K562 (cell line): ENCODE data around the gene SEPHS2. TPM values are rescaled to one million over a fixed set of nuclear protein-coding genes. Genes with fewer than 3 reads are reported as not detected.

ENCODE experiments used
- AFF4 ChIP-seq: sonication (generic); formaldehyde crosslinking; IDR thresholded peaks from 2 replicates; pipeline ENCODE4 v1.8.0; 2023; ENCODE audit warnings: mild to moderate bottlenecking, missing genetic modification reagents
- ARID3B ChIP-seq: fragments of 250-450 bp; sonication (Bioruptor Pico); IDR thresholded peaks from 2 replicates; pipeline ENCODE4 v1.4.0; 2020; ENCODE audit warnings: borderline replicate concordance
- ETV1 ChIP-seq: fragments of 450-650 bp; conservative IDR thresholded peaks from 2 replicates; pipeline ENCODE4 v1.6.1; 2016; ENCODE audit warnings: missing genetic modification characterization, control low read depth, low read depth, missing compliant biosample characterization
- MXI1 ChIP-seq: IDR thresholded peaks from 2 replicates; pipeline ENCODE4 v1.6.1; 2011; ENCODE audit warnings: low read depth, mild to moderate bottlenecking, improper control_type of control experiment, low read length
- SIN3A ChIP-seq, 2 experiments: fragments of 150-350 bp in 1 of 2; IDR thresholded peaks; 2 replicates each; pipeline ENCODE4 v1.6.1; 2011 to 2016; ENCODE audit warnings: borderline replicate concordance in 2 of 2, low read depth in 2 of 2, low read length in 2 of 2, mild to moderate bottlenecking in 2 of 2, moderate library complexity in 2 of 2; ENCODE audit not compliant: control insufficient read depth in 1 of 2
- SRSF7 ChIP-seq: fragments of 200-400 bp; formaldehyde crosslinking; optimal IDR thresholded peaks from 2 replicates; pipeline ENCODE3; 2017; ENCODE audit warnings: mild to moderate bottlenecking, low read depth, low read length
- TFAP4 ChIP-seq: sonication (generic); formaldehyde crosslinking; IDR thresholded peaks from 2 replicates; pipeline ENCODE4 v1.8.0; 2022; ENCODE audit warnings: missing genetic modification reagents, mild to moderate bottlenecking, moderate library complexity, borderline replicate concordance
- THRA ChIP-seq: fragments of 450-650 bp; IDR thresholded peaks from 2 replicates; pipeline ENCODE4 v1.6.1; 2017; ENCODE audit warnings: mild to moderate bottlenecking, moderate library complexity
- TOE1 ChIP-seq, 2 experiments: fragments of 450-650 bp in 1 of 2; sonication (generic) in 1 of 2; formaldehyde crosslinking in 1 of 2; IDR thresholded peaks; 2 replicates each; pipeline versions ENCODE4 v1.7.1 to v1.8.0; 2016 to 2022; ENCODE audit warnings: borderline replicate concordance in 2 of 2, mild to moderate bottlenecking in 2 of 2, antibody characterized with exemption in 1 of 2, inconsistent platforms in 1 of 2, low read depth in 1 of 2, missing genetic modification reagents in 1 of 2, moderate library complexity in 1 of 2
- TRIM24 ChIP-seq, 2 experiments: fragments of 450-650 bp; IDR thresholded peaks; 2 replicates each; pipeline ENCODE4 v1.6.1; 2016
- ZBTB12 ChIP-seq: fragments of 250-450 bp; sonication (Bioruptor Pico); IDR thresholded peaks from 2 replicates; pipeline ENCODE4 v1.4.0; 2020
- ZNF23 ChIP-seq: fragments of 250-450 bp; sonication (Bioruptor Pico); IDR thresholded peaks from 2 replicates; pipeline ENCODE4 v1.4.0; 2020; ENCODE audit warnings: mild to moderate bottlenecking
- ZNF354B ChIP-seq: fragments of 250-450 bp; sonication (Bioruptor Pico); IDR thresholded peaks from 2 replicates; pipeline ENCODE4 v1.4.0; 2020
- ZNF551 ChIP-seq: fragments of 250-450 bp; sonication (Bioruptor Pico); IDR thresholded peaks from 2 replicates; pipeline ENCODE4 v1.5.0; 2021; ENCODE audit warnings: mild to moderate bottlenecking, moderate library complexity
- ZNF644 ChIP-seq: fragments of 200-800 bp; sonication (Bioruptor generic); IDR thresholded peaks from 2 replicates; pipeline ENCODE4 v1.6.1; 2016; ENCODE audit warnings: low read depth, missing genetic modification characterization, missing compliant biosample characterization
- ZNF707 ChIP-seq: fragments of 250-450 bp; sonication (Bioruptor Pico); conservative IDR thresholded peaks from 2 replicates; pipeline ENCODE4 v1.8.0; 2022; ENCODE audit warnings: inconsistent platforms, mild to moderate bottlenecking, moderate library complexity
- ZNF76 ChIP-seq: fragments of 250-450 bp; sonication (Bioruptor Pico); IDR thresholded peaks from 2 replicates; pipeline ENCODE4 v1.4.0; 2020; ENCODE audit warnings: mild to moderate bottlenecking, moderate library complexity, borderline replicate concordance
- polyA plus RNA-seq, 8 experiments: library from polyadenylated mRNA; depleted of rRNA in 4 of 8; stranded (reverse) in 5 of 8; unstranded in 3 of 8; fragments of >200 nt; fragmentation: Nextera tagmentation in 2 of 8; fragmentation: Illumina TruSeq in 1 of 8; extraction: Ambion mirVana in 2 of 8; extraction: Trizol in 1 of 8; gene quantifications; 2 replicates each; pipeline versions ENCODE4 v1.2.1 to v1.2.3, GENCODE V29; 2011 to 2014; ENCODE audit warnings: inconsistent platforms in 1 of 8, missing spikeins in 1 of 8
- total RNA-seq, 7 experiments: library from RNA; depleted of rRNA in 6 of 7; stranded (reverse); fragments of >200 nt in 6 of 7; fragmentation: Illumina TruSeq in 2 of 7; extraction: Trizol in 2 of 7; gene quantifications; 2 replicates each; pipeline versions ENCODE4 v1.2.1 to v1.2.3, GENCODE V29; 2011 to 2021; ENCODE audit warnings: low replicate concordance in 1 of 7

Gene SEPHS2
- total and polyA plus RNA-seq, 9 of the 15 experiments (the other 6 are each of a cell fraction or from before 2014, with no cell fraction given): 20.9 to 90.6 (median 43.4) TPM

- no peak for TF ChIP-seq AFF4 (CRISPR knock-in tag)
- TF ChIP-seq SIN3A (IDR thresholded peaks at IDR 0.05; ENCODE audit: borderline replicate concordance in 2 of 2, control insufficient read depth in 1 of 2, low read depth in 2 of 2, low read length in 2 of 2): peak; percentile 19 to 81; a peak in 1 of 4 replicates
- TF ChIP-seq ZNF76 (CRISPR knock-in tag): no peak
- TF ChIP-seq THRA: no peak
- no peak for TF ChIP-seq ZNF551
- TF ChIP-seq ZNF644 (tag): no peak
- TF ChIP-seq ZNF23 (CRISPR knock-in tag): no peak
- TF ChIP-seq MXI1: no peak
- no peak for TF ChIP-seq ETV1 (tag)
- TF ChIP-seq TRIM24 (IDR thresholded peaks at IDR 0.05): peak in 1 of 2 experiments; percentile 22; a peak in 1 of 4 replicates
- no peak for TF ChIP-seq ZNF707
- no peak for TF ChIP-seq ZNF354B (CRISPR knock-in tag)
- peak; percentile 38; the same call in 1 of the 2 replicates for TF ChIP-seq TOE1 (IDR thresholded peaks at IDR 0.05; ENCODE audit: borderline replicate concordance)
- no peak for TF ChIP-seq TOE1 (CRISPR knock-in tag; IDR thresholded peaks at IDR 0.05; ENCODE audit: borderline replicate concordance, low read depth)
- TF ChIP-seq ZBTB12 (CRISPR knock-in tag): no peak
- peak; percentile 89 for TF ChIP-seq TFAP4 (CRISPR knock-in tag)
- no peak for TF ChIP-seq SRSF7
- no peak for TF ChIP-seq ARID3B
Observed at GRCh38 chr16:30395155-30395991, 50.3 kb downstream of the SEPHS2 start, which contains the start of gene ZNF48 (continued).
